Stimulated activated CD8-positive, alpha-beta memory T cell treated with anti-CD3 and anti-CD28 coated beads, Interleukin-2, amount 100 ng/mL, for 48 hours (primary cell): ENCODE measurements around the gene USP30.
A peak's percentile ranks its signal among the peaks of the same experiment; 100 is the strongest.

Experiments used
- DNase-seq, 2 donors: peaks; one replicate each; pipeline ENCODE4 v3.0.0-alpha.2; 2020; ENCODE audit warnings: low read depth in 2 of 2

The USP30 gene

GRCh38 chr12:109097435-109098182 is 45.2 kb downstream of the USP30 start, which contains the start of gene UNG:
TSS of gene UNG (plus strand) at chr12:109097597. CDS start at chr12:109097680, 83 bp downstream.
- DNase-seq: peak; percentile 92 to 95

DNA sequence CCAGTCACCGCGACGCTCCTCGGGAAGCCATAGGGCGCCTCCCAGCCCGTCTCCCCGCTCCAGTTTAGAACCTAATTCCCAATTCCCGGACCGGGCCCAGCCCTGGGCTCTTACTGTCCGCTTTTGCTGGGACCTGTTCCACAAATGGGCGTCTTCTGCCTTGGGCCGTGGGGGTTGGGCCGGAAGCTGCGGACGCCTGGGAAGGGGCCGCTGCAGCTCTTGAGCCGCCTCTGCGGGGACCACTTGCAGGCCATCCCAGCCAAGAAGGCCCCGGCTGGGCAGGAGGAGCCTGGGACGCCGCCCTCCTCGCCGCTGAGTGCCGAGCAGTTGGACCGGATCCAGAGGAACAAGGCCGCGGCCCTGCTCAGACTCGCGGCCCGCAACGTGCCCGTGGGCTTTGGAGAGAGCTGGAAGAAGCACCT is 45.8 kb downstream of the USP30 start:
- no peak for DNase-seq

DNA sequence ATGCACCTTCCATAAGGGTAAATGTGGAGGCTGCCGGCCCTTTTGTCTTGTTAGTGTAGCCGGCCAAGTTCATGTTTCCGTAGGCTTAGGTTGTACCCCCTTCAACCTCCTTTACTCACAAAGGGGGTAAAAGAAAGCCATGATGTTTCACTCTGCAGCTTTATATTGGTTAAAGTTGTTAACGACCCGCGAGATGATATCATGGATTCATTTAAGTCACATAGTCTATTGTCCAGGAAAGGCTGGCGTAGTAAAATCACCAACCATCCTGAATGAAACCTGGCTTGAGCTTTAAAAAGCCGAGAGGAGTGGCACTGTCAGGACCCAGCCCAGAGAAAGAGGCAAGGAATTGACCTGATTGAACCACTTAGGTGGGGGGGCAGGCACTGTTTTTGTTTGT is 46.3 kb downstream of the USP30 start:
- no peak for DNase-seq

GRCh38 chr12:109099431-109100020 is 47.1 kb downstream of the USP30 start:
- DNase-seq: no peak

DNA sequence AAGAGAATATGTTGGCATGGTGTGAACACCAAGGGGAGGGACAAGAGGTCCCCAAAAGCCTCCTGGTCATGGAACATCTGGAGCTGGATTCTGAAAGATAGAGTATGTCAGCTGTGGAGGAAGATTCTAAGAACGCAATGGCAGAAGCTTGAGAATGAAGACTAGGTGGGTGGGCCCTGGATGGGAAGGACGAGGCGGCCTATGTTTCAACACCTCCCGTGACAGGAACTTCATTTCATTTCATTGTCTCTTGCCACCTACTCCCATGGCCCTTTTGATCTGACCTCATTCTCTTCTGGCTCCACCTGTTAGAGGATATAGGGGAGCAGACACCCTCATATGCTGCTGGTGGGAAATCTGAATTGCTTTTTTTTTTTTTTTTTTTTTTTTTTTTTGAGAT is 48.4 kb downstream of the USP30 start:
- no peak for DNase-seq

DNA sequence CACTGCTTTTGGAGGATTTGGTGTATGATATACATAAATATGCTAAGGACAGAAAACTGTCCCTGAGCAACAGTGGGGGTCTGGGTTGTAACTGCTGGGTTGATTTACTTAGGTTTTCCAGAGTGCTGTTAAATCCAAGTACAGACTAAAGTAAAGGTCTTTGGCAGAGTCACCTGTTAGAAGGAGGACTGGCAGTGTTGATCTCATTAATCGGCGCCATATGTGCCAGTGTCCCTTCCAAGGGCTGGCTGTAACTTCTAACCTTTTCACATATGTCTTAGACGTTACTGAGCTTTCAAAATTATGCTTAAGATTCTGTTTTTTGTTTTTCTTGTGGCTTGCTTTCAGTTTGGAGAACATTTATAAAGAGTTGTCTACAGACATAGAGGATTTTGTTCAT is 50.1 kb downstream of the USP30 start:
- DNase-seq: no peak

DNA sequence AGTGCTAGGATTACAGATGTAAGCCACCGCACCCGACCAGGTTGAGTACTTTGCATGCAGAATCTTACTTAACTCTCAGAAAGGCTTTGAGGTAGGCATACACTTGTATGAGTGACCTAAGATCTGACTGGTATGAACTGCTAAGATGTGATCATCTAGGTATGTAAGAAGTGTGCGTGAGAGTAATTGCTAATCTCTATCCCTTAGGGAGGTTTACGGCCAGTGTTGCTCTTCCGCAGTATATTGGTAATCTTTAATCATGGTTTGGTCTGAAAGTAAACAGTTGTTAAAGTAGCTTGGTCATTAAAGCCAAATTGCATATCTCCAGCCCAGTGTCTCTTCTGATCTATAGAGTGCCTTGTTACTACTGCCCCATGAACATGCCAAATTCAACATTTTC is 52.8 kb downstream of the USP30 start:
- DNase-seq: no peak

DNA sequence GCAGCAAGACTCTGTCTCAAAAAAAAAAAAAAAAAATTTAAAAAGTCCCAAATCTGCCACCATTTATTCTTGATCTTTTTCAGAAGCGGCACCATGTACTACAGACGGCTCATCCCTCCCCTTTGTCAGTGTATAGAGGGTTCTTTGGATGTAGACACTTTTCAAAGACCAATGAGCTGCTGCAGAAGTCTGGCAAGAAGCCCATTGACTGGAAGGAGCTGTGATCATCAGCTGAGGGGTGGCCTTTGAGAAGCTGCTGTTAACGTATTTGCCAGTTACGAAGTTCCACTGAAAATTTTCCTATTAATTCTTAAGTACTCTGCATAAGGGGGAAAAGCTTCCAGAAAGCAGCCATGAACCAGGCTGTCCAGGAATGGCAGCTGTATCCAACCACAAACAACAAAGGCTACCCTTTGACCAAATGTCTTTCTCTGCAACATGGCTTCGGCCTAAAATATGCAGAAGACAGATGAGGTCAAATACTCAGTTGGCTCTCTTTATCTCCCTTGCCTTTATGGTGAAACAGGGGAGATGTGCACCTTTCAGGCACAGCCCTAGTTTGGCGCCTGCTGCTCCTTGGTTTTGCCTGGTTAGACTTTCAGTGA is 57.5 kb downstream of the USP30 start:
- no peak for DNase-seq

- DNase-seq: peak; percentile 30 to 43
Observed at GRCh38 chr12:109110988-109111495, 58.7 kb downstream of the USP30 start.

DNA sequence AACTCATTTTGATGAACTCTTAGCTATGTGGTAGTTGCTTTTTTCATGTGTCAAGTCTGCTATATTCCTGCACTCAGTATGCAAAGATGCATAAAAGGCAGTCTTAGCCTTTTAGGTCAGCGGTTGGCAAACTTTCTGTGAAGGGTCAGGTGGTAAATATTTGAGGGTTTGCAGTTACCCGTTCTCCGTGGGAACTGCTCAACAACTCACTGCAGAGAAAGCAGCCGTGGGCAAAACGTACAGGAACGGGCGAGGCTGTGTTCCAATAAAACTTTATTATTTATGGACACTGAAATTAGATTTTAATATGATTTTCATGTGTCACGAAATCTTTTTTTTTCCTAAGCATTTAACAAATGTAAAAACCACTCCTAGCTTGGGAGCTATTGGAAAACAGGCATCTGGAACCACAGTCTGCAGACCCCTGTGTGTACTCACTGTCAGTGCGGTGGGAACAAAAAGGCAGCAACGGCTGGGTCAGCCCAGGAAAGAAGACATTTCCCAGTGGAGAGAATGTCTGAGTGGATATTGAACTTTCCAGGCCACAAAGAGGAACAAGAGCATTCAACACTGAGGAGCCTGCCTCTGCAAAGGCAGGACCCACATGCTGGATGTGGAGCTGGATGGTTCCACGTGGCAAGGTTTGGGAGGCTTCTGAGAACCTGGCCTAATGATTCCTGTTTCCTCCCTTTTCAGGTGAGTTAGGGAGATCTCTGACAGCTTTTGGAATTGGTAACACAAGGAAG is 60.5 kb downstream of the USP30 start:
- DNase-seq: no peak

GRCh38 chr12:109113661-109114321 is 61.4 kb downstream of the USP30 start:
- no peak for DNase-seq

- no peak for DNase-seq
Observed at GRCh38 chr12:109114644-109115043, 62.3 kb downstream of the USP30 start.

DNA sequence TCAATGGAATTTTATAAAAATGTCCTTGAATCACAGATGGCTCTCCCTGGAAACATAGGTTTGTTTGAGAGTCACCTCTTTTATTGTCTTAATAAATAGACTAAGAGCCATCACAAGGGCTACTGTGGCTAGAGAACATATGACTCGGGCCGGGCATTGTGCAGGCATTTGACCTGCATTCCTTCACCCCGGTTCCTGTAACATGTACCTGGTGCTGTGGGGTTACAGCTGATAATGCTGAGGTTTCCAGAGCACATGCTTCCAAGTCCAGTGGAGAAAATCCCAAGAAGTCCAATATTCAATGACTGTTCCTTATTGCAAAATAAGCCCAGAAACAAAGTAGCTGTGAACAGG is 63.0 kb downstream of the USP30 start:
- DNase-seq: no peak

DNA sequence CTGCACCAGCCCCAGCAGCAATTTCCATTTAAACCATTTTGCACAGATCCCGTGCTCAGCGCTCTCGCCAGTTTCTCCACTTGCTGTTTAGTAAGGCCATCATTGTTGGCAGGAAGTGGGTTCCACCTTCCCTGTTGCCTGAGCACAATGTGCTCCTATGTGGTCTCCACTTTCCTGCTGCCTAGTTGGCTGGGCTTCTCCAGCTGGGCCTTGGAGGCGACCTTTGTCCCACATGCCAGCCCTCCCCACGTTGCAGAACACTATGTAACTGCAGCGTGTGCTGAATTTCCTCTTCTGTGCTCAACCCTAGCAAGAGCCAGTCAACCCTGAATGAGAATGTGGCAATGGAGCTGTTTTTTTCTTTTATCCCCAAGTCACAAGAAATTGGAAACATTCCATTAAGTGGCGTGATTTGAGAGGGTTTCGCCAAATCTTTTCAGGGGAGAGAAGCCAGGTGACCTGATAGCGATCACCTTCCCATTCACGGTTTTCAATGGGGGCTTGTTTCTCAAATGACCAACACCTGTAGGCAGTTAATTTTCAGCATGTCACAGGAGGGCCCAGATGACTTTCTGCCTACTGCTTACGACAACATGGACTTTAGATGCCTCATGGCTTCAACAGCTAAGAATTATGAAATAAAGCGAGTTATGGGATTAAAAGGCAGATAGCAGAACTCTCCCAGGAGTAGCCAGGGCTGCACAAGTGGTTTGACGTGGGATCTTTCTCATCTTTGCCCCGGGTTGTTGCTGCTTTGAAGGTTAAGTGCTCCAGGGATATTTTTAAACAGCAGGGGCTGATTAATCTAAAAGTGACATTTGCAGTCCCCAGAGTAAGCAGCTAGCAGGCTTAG is 63.6 kb downstream of the USP30 start, which contains the start of gene ACACB:
Gene ACACB (plus strand): TSS at position 830 of the 853 bp plus-strand sequence. CDS start 22,819 bp downstream, outside the sequence.
- no peak for DNase-seq

GRCh38 chr12:109116611-109116949 is 64.2 kb downstream of the USP30 start:
- DNase-seq: no peak

GRCh38 chr12:109120095-109120494 is 67.7 kb downstream of the USP30 start:
- DNase-seq: no peak

- no peak for DNase-seq
Observed at GRCh38 chr12:109120557-109120956, 68.2 kb downstream of the USP30 start.

GRCh38 chr12:109121346-109121880 is 69.0 kb downstream of the USP30 start:
- DNase-seq: no peak

- no peak for DNase-seq
Observed at GRCh38 chr12:109124878-109125648, 72.7 kb downstream of the USP30 start.

- no peak for DNase-seq
Observed at GRCh38 chr12:109125791-109126190, 73.4 kb downstream of the USP30 start.
